Measurements from ENCODE around the gene RAD51B. TPM values are rescaled to one million over a fixed set of nuclear protein-coding genes. Genes with fewer than 3 reads are reported as not detected.

The RAD51B gene
- total RNA-seq, 1 experiment from 2014 or later, result 14.2 TPM

GRCh38 chr14:68384881-68385280, 565.3 kb downstream of the RAD51B start:
- no peak overlapping the region for H3K4me3 Mint-ChIP-seq
- H3K36me3 Mint-ChIP-seq, result no peaks in the 10 kb centered on the region
- peaks cover 3% of the 10 kb centered on the region for H3K9me3 Mint-ChIP-seq
- no peak overlapping the region for H3K27ac Mint-ChIP-seq
- TF ChIP-seq JUN (CRISPR knock-in tag; IDR thresholded peaks at IDR 0.05) (no peak), FOXP4 (CRISPR knock-in tag; IDR thresholded peaks at IDR 0.05) (no peak), MLX (CRISPR knock-in tag; IDR thresholded peaks at IDR 0.05) (no peak), ATF1 (CRISPR knock-in tag; IDR thresholded peaks at IDR 0.05) (no peak), ZSCAN18 (CRISPR knock-in tag; IDR thresholded peaks at IDR 0.05) (no peak)
- ATAC-seq (no peak), DNase-seq (ENCODE audit: low spot score) (no peak)
- peaks cover 16% of the 10 kb centered on the region for H3K4me1 Mint-ChIP-seq
- POLR2A ChIA-PET, result no interaction called here
- H3K27me3 Mint-ChIP-seq (ENCODE audit: low read depth), result no peaks in the 10 kb centered on the region
- CTCF ChIA-PET, result interaction anchor here (1.3 kb wide), 1 partner anchor 137 kb away, joined by 3 read pairs; no protein-coding TSS in a partner anchor

GRCh38 chr14:68386446-68386845, 566.9 kb downstream of the RAD51B start:
- POLR2A ChIA-PET, result no interaction called here

More at GRCh38 chr14:68386446-68386845, 566.9 kb downstream of the RAD51B start:
- Mint-ChIP-seq H3K27me3 (ENCODE audit: low read depth) (no peaks in the 10 kb centered on the region), H3K4me1 (peaks cover 16% of the 10 kb centered on the region), H3K4me3 (no peak overlapping the region), H3K9me3 (peaks cover 10% of the 10 kb centered on the region), H3K27ac (no peak overlapping the region), H3K36me3 (no peaks in the 10 kb centered on the region)
- no peak for TF ChIP-seq SOX15 (CRISPR knock-in tag; IDR thresholded peaks at IDR 0.05)
- TF ChIP-seq ZNF317 (CRISPR knock-in tag; IDR thresholded peaks at IDR 0.05; ENCODE audit: borderline replicate concordance, low read depth), result no peak
- no peak for TF ChIP-seq IRF1 (CRISPR knock-in tag; IDR thresholded peaks at IDR 0.05)
- no peak for TF ChIP-seq SMAD4 (CRISPR knock-in tag; IDR thresholded peaks at IDR 0.05)
- no peak for TF ChIP-seq ZNF281 (CRISPR knock-in tag; IDR thresholded peaks at IDR 0.05)
- no peak for TF ChIP-seq PRRX2 (CRISPR knock-in tag; IDR thresholded peaks at IDR 0.05)
- no peak for TF ChIP-seq ZNF425 (CRISPR knock-in tag; conservative IDR thresholded peaks at IDR 0.05)
- no peak for TF ChIP-seq ZNF671 (CRISPR knock-in tag; IDR thresholded peaks at IDR 0.05)
- no peak for TF ChIP-seq TEAD1 (CRISPR knock-in tag; IDR thresholded peaks at IDR 0.05)
- no peak for TF ChIP-seq CREM (CRISPR knock-in tag; IDR thresholded peaks at IDR 0.05)
- ATAC-seq (no peak), DNase-seq (ENCODE audit: low spot score) (no peak)
- CTCF ChIA-PET, result no interaction called here
